GF-D8 (cell line): ENCODE results near the gene PHACTR4.
"Not testable (repeated sequence)": the region's sequence is repeated elsewhere in the genome, so short reads cannot be mapped to it uniquely, and the experiment has no call there.

Source experiments
- DNase-seq: peaks from one replicate; lab custom pipeline; 2025; lab: John Stamatoyannopoulos, UW

Gene PHACTR4

DNA sequence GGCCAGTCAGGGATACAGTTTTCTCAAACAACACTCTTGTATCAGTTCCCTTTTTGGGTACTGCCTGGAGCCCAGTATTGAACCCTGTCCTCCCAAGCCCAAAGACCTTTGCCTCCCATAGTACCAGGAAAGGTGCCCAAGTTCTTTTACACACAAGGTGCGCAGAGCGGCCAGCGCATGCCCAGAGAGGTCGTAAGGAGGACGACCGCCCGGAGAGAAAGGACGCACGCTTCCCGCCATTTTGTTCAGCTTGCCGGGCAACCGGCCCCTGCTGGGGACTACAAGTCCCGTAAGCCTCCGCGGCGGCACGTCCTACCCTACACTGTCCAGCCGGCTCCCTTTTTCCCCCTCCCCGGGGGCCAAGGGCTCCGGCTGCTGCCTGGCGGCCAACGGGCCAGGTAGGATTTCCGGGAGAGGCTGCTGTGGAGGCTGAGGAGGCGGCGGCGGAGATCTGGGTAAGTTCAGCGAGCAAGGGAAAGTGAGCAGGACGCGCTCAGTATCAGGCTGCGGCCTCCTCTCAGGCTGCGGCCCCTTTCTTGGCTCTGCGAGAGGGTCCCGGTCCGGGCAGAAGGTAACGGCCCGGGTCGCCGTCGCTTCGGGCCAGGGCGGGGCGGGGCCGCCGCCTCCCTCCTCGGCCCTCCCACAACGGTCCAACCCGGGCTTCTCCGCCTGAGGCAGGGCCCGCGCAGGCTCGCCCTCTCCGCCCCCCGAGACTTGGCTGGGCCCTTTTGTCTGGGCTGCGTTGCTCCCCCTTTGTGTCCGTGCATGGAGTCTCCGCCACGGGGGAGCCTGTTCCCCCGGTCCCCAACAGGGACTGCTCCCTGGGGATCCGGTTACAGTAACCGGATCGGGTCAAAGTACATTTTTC, at the start of gene PHACTR4:
Gene PHACTR4, plus strand, starts transcription at position 370 of the 868 bp plus-strand sequence. CDS start 37,708 bp downstream, outside the sequence.
- DNase-seq: peak; percentile 74

DNA sequence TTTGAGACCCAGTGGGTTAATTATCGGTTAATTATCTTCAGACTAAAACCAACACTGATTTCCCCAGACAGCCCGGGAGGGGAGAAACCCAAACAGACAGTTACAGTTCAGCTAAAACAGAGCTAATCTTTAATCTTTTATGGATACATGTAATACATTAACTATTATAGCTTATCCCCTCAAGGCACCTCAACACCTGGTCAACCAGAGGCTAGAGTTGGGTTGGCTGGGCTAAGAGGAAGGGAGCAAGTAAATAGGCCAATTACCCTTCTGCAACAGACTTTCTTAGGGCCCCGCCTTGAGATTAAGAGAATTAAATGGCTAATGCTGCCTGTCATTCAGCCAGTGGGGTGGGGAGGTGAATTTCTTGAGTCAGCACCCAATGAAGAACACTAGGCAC, 47.3 kb upstream of the PHACTR4 start:
- DNase-seq: no peak

DNA sequence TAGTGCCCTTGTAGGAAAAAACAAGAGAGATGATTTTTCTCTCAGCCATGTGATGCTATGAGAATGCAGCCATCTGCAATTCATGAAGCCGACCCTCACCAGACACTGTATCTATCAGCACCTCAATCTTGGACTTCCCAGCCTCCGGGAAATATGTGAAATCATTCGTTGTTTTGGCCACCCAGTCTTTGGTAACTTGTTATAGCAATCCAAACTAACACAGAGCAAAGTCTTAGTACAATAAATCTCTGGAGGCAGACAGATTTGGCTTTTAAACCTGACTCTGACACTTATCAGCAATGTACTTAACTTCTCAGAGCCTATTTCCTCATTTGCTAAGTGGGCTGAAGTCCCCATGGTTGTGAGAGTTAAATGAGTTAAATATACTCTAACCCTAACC, 45.8 kb upstream of the PHACTR4 start:
- DNase-seq: no peak

DNA sequence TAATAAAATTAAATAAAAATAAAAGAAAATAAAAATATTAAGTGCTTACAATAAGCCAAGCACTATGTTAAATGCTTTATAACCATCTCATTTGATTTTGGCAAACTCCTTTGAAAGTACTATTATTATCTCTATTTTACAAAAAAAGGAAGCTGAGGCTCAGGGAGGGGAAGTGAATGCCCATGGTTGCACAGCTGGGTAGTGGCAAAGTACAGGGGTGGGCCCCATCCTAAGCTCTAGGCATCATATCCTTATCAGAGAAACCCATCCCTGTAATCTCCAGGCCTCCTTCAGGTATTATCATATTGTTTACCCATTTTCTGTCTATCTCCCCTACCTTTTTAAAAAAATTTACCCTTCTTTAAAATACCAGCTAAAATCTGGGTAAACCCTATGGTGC, 43.0 kb upstream of the PHACTR4 start:
- DNase-seq: peak; percentile 6

DNA sequence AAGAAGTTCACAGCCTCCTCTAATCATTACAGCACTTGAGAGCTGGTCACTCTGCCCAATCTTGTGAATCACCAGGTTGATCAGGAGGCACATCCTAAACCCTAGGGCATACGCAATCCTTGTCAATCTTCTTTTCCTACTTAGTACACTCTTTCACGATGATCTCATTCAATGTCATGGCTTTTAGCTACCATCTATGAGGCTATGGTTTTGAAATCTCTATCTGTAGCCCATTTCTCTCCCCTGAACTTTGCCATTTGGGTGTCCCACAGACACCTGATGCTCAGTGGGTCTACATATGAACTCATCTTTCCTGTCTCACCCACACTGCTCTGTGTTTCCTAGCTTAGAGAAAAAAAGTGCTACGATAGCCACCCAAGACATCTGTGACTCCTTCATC, 42.6 kb upstream of the PHACTR4 start:
- DNase-seq: no peak

DNA sequence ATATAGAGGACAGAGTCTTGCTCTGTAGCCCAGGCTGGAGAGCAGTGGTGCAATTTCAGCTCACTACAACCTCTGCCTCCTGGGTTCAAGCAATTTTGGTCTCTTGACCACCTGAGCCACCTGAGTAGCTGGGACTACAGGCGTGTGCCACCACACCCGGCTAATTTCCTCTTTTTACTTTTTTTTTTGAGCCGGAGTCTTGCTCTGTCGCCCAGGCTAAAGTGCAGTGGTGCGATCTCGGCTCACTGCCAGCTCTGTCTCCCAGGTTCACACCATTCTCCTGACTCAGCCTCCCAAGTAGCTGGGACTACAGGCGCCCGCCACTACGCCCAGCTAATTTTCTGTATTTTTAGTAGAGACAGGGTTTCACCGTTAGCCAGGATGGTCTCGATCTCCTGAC, 42.1 kb upstream of the PHACTR4 start:
- not testable (repeated sequence) for DNase-seq

DNA sequence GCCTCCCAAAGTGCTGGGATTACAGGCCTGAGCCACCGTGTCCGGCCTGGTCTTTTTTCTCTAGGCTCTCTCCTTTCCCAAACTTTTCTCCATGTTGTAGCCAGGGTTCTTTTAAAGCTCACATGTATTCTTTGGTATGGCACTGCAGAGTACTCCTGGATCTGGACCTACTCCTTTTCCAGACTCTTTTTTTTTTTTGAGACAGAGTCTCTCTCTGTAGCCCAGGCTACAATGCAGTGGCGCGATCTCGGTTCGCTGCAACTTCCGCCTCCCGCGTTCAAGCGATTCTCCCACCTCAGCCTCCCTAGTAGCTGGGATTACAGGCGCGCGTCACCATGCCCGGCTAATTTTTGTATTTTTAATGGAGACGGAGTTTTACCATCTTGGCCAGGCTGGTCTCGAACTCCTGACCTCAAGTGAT, 41.3 kb upstream of the PHACTR4 start:
- no peak for DNase-seq

DNA sequence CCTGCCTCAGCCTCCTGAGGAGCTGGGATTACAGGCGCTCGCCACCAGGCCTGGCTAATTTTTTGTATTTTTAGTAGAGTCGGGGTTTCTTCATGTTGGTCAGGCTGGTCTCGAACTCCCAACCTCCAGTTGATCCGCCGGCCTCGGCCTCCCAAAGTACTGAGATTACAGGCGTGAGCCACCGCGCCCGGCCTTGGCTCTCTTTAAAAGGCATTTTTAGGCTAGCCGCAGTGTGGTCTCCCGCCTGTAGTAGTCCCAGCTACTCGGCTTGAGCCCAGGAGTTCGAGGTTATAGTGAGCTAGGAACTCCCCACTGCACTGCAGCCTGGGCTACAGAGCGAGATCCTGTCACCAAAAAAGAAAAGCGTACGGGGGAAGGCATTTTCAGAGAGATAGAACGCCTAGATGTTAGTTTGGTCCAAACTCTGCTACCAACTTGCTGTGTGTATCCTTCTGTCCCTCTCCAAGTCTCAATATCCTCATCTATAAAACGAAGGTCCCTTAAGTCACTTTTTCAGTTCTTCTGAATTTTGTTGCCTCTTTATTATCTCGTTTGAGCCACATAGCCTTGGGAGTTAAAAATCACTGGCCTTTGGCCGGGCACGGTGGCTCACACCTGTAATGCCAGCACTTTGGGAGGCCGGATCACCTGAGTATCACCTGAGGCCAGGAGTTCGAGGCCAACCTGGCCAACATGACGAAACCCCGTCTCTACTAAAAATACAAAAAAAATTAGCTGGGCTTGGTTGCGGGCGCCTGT, 40.0 kb upstream of the PHACTR4 start:
- DNase-seq: no peak

DNA sequence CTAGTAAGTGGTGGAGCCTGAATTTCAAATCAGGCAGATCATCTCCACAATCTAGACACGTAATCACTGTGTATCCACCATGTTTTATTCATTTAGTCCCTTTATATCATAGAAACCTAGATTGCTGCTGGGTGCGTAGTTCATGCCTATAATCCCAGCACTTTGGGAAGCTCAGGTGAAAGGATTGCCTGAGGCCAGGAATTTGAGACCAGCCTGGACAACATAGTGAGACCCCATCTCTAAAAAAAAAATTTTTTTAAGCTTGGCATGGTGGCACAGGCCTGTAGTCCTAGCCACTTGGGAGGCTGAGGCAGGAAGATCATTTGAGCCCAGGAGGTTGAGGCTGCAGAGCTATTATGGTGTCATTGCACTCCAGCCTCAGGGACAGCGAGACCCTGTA, 30.6 kb upstream of the PHACTR4 start:
- no peak for DNase-seq

DNA sequence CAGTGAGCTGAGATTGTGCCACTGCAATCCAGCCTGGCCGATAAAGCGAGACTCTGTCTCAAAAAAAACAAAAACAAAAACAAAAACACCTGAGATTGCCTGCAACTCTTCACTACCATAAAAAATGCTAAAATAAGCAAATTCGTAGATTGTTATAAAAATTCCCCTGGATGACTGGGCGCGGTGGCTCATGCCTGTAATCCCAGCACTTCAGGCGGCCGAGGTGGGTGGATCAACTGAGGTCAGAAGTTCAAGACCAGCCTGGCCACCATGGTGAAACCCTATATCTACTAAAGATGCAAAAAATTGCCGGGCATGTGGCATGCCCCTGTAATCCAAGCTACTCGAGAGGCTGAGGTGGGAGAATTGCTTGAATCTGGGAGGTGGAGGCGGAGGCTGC, 30.0 kb upstream of the PHACTR4 start:
- DNase-seq: no peak

DNA sequence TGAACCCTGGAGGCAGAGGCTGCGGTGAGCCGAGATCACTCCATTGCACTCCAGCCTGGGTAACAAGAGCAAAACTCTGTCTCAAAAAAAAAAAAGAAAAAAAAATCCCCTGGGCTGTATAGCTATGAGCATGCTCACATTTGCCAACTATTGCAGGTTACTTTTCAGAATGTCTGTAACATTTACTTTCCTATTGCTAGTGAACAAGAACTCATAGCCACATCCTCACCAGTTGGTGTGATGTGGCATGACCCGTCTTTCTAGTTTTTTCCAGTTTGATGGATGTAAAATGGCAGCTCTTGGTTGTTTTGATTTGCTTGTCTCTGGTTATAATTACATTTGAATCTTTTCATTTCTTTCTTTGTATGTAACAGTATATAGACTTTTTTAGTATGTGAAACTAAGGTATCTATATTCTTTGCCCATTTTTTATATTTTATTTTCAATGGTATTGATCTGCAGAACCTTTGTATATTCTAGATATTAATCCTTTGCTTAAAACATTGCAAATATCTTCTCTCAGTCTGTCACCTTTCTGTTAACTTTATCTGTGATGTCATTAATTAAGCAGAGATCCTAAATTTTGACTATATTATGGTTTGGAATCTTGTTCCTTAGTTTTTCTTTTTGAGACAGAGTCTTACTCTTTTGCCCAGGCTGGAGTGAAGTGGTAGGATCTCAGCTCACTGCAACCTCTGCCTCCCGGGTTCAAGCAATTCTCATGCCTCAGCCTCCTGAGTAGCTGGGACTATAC, 29.1 kb upstream of the PHACTR4 start:
- DNase-seq: no peak

DNA sequence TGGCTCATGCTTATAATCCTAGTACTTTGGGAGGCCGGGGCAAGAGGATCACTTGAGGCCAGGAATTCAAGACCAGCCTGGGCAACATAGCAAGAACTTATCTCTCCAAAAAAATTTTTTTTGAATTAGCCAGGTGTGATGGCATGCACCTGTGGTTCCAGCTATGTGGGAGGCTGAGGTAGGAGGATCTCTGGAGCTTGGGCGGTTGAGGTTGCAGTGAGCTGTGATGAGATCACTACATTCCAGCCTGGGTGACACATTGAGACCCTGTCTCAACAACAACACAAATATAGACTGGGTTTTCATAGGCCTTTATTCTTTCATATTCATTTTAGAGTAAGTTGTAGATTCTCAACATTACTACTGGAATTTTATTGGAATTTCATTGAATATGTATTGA, 27.9 kb upstream of the PHACTR4 start:
- DNase-seq: no peak

DNA sequence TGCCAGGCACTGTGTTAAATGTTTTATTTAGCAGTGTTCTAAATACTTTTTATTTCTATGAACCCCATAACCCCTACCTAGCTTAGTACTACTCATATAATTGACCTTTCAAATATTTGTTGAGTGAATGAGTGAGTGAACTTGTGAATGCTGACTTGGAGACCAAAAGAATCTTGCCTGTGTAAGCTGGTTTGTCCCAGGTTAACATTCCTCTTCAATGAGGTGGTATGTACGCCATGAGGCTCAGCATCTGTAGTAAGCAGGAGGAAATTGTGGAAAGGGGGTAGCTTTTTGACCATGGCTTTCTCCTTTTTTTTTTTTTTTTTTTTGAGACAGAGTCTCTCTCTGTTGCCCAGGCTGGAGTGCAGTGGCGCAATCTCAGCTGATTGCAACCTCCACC, 26.1 kb upstream of the PHACTR4 start:
- DNase-seq: no peak

DNA sequence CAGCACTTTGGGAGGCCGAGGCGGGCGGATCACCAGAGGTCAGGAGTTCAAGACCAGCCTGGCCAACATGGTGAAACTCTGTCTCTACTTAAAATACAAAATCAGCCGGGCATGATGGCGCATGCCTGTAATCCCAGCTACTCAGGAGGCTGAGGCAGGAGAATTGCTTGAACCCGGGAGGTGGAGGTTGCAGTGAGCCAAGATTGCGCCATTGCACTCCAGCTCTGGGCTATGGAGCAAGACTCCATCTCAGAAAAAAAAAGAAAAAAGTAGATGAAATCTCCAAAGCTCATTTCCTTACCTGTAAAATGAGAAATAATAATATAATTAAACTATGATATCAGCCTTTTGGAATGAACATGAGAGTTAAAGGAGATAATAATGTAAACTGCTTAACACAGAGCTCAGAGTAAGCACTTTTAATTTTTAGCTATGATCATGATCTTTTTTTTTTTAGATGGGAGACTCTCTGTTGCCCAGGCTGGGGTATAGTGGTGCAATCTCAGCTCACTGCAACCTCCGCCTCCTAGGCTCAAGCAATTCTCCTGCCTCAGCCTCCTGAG, 16.2 kb upstream of the PHACTR4 start:
- DNase-seq: not testable (repeated sequence)

DNA sequence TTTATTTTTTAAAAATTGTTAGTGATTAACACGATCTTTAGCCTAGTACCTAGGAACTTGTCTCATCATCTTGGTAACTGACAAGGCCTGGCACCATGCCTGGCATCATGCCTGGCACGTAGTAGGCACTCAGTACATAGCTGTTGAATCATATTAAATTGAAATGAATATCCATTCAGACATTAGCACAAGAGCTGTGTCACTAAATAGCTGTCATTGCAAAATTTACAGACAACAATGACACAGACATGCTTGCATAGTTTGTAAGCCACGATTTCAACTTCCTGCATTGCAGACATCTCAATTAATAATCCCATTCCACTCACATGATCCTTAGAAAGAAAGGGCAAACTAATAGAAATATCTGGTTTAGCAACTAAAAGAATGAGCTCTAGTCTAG, 15.4 kb upstream of the PHACTR4 start:
- DNase-seq: no peak

DNA sequence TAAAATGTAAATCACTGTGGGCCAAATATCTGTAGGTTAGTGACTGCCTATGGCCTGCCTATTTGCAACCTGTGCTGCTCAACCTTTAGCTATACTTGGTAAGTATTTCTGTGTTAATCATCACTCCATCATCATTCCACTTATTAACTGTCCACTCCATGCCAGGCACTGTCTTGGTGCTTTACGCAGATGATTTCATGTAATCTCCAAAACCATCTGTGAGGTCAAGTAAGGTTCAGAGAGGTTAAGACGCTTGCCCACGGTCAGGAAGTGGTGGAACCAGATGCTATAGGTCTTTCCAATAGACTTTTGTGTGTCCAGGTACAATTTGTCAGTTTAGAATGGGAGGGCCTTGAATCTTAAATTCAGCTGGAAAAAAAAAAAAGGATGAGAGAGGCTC, 10.8 kb upstream of the PHACTR4 start:
- DNase-seq: no peak

DNA sequence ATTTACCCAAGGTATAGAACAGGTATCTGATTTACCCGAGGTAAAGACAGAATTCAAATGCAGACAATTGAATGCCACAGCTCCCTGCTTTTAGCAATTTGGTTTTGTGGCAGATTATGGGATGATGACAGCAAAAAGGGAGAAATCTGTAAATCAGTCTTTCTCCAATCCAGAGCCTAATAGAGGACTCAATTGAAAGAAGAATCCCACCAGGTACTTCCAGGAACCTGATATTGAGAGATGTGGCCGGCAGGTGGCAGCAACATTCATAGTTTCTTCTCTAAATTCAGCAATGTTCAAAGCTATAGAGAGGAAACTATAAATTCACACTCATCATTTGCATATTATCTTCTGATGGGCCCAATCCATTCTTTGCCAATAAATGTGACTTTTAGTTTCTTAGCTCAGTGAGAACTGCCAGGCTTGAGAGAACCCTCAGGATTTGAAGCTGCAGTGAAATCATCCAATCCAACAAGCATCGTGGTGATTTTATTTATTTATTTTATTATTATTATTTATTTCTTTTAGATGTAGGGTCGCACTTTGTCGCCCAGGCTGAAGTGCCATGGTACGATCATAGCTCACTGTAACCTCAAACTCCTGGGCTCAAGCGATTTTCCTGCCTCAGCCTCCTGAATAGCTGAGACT, 9.8 kb upstream of the PHACTR4 start:
- DNase-seq: no peak

DNA sequence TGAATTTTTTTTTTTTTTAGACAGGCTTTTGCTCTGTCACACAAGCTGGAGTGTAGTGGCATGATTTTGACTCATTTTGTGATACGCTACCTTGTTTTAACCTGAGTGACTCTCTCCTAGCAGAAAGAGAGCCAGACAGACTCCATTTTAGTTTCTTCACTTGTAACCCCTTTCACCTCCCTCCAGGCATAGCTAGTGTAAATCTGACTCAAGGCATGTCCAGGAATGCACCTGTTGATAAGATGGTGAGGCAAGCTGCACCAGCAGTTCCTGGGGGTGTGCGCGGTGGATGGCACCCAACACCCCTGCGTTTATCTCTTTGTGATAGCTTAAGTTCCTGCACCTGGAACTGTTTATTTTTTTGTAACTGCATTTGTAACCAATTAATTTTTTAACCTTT, 4.7 kb upstream of the PHACTR4 start:
- no peak for DNase-seq

DNA sequence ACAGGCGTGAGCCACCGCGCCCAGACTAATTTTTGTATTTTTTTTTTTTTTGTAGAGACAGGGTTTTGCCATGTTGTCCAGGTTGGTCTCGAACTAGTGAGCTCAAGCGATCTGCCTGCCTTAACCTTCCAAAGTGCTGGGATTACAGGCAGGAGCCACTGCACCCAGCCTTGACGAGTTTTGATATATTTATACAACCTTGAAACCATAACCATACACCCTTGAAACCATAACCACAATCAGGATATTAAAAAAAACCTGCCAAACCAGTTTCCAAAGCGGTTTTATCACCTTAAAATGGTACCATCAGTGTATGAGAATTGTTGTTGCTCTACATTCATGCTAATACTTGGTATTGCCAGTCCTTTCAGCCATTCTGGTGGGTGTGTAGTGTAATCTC, 3.7 kb upstream of the PHACTR4 start:
- no peak for DNase-seq

DNA sequence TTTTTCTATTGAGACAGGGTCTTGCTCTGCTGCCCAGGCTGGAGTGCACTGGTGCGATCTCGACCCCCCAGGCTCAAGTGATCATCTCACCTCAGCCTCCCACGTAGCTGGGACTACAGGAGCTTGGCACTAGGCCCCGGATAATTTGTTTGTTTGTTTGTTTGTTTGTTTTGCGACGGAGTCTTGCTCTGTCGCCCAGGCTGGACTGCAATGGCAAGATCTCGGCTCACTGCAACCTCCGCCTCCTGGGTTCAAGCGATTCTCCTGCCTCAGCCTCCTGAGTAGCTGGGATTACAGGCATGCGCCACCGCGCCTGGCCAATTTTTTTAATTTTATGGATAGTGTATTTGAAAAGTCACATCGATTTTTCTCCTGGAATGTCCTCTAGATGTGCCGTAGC, 932 bp upstream of the PHACTR4 start:
- not testable (repeated sequence) for DNase-seq

DNA sequence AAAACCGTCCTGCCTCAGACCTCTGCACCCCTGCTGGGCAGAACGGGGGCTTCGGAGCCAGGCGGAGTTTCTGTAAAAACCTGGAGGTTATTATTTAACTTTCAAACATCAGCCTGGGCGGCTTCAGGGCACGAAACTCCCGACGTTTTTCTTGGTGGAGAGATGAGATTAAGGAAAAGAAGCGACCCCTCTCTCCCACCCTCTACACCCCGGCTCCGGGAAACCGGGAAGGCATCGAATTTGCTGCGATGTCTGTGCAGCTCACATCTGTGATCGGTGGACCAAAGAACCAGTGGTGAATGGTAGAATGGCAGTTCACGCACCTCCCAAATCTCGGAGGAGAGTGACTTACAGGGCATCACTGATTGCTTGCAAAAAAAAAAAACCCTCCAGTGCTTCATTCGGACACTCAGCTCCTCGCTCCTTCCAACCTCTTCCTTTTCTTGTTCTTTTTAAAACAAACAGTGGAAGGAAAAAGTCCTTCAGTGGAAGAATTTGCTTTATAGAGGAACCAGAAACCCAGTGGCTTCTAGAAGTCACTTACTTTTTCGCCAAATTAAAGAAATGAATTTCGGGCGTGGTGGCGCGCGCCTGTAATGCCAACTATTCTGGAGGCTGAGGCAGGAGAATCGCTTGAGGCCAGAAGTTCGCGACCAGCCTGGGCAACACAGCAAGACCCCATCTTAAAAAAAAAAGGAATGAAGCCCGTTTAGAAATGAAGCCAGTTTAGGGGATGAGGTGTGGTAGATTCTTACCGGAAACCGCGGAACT, 884 bp downstream of the PHACTR4 start:
- no peak for DNase-seq
